GM19238 (cell line): ENCODE measurements around the gene ZNRF3.
"Not testable (repeated sequence)": the region's sequence is repeated elsewhere in the genome, so short reads cannot be mapped to it uniquely, and the experiment has no call there.

Experiments used
- DNase-seq: peaks from one replicate; pipeline ENCODE4 v3.0.0; 2011; ENCODE audit warnings: low spot score; ENCODE audit not compliant: insufficient read length

The ZNRF3 gene

GRCh38 chr22:28905256-28905832 lies 22.0 kb downstream of the ZNRF3 start:
- DNase-seq: no peak

GRCh38 chr22:28906312-28906711 lies 22.9 kb downstream of the ZNRF3 start:
- no peak for DNase-seq

GRCh38 chr22:28907311-28908008 lies 24.1 kb downstream of the ZNRF3 start:
- DNase-seq: no peak

- DNase-seq: not testable (repeated sequence)
These were observed 25.4 kb downstream of the ZNRF3 start for GRCh38 chr22:28908810-28909209.

GRCh38 chr22:28909375-28909774 lies 26.0 kb downstream of the ZNRF3 start:
- no peak for DNase-seq

- DNase-seq: no peak
These were observed 27.4 kb downstream of the ZNRF3 start for GRCh38 chr22:28910569-28911303.

- DNase-seq: no peak
These were observed 27.9 kb downstream of the ZNRF3 start for GRCh38 chr22:28911304-28911690.

GRCh38 chr22:28911777-28912669 lies 28.7 kb downstream of the ZNRF3 start:
- DNase-seq: no peak

GRCh38 chr22:28914201-28914600 lies 30.8 kb downstream of the ZNRF3 start:
- no peak for DNase-seq

- no peak for DNase-seq
These were observed 32.6 kb downstream of the ZNRF3 start for GRCh38 chr22:28915969-28916368.

- no peak for DNase-seq
These were observed 34.6 kb downstream of the ZNRF3 start for GRCh38 chr22:28917747-28918549.

GRCh38 chr22:28918550-28919271 lies 35.3 kb downstream of the ZNRF3 start:
- no peak for DNase-seq

- no peak for DNase-seq
These were observed 37.6 kb downstream of the ZNRF3 start for GRCh38 chr22:28920757-28921584.

- DNase-seq: no peak
These were observed 38.2 kb downstream of the ZNRF3 start for GRCh38 chr22:28921585-28921879.

GRCh38 chr22:28922540-28923244 lies 39.3 kb downstream of the ZNRF3 start:
- no peak for DNase-seq

- no peak for DNase-seq
These were observed 40.7 kb downstream of the ZNRF3 start for GRCh38 chr22:28923826-28924732.

- no peak for DNase-seq
These were observed 42.5 kb downstream of the ZNRF3 start for GRCh38 chr22:28925916-28926315.

GRCh38 chr22:28927630-28928029 lies 44.3 kb downstream of the ZNRF3 start:
- no peak for DNase-seq
